NOMO-1 treated with dmso at 0.1 percent for 144 hours (cell line): ENCODE data around the gene RECQL5.

Experiments used
- DNase-seq: peaks from one replicate; lab custom pipeline; 2025; ENCODE audit not compliant: unreplicated experiment; lab: John Stamatoyannopoulos, UW

Gene RECQL5

GRCh38 chr17:75634754-75635609 is 32.0 kb downstream of the RECQL5 start:
- DNase-seq = no peak

- no peak for DNase-seq
These were observed 32.6 kb downstream of the RECQL5 start for GRCh38 chr17:75634376-75634740.

GRCh38 chr17:75633486-75634375 is 33.2 kb downstream of the RECQL5 start:
- DNase-seq = no peak

- no peak for DNase-seq
These were observed 34.0 kb downstream of the RECQL5 start, which contains the start of gene SMIM5 for GRCh38 chr17:75632863-75633485. SMIM5 (plus strand) TSS chr17:75633434; CDS start chr17:75640202, 6,768 bp downstream.

GRCh38 chr17:75632428-75632827 is 34.5 kb downstream of the RECQL5 start:
- no peak for DNase-seq

GRCh38 chr17:75631353-75631752 is 35.6 kb downstream of the RECQL5 start:
- no peak for DNase-seq

GRCh38 chr17:75630071-75630917 is 36.7 kb downstream of the RECQL5 start:
- no peak for DNase-seq

- no peak for DNase-seq
These were observed 37.8 kb downstream of the RECQL5 start for GRCh38 chr17:75629157-75629556.

GRCh38 chr17:75628425-75628824 is 38.5 kb downstream of the RECQL5 start:
- DNase-seq = no peak

- no peak for DNase-seq
These were observed 39.9 kb downstream of the RECQL5 start for GRCh38 chr17:75627094-75627493.

GRCh38 chr17:75626496-75627038 is 40.4 kb downstream of the RECQL5 start:
- no peak for DNase-seq

GRCh38 chr17:75625813-75626486 is 41.0 kb downstream of the RECQL5 start:
- no peak for DNase-seq

GRCh38 chr17:75624714-75625345 is 42.1 kb downstream of the RECQL5 start:
- DNase-seq = no peak

GRCh38 chr17:75624021-75624420 is 42.9 kb downstream of the RECQL5 start:
- no peak for DNase-seq

- no peak for DNase-seq
These were observed 43.6 kb downstream of the RECQL5 start for GRCh38 chr17:75623386-75623785.

- DNase-seq = no peak
These were observed 44.1 kb downstream of the RECQL5 start for GRCh38 chr17:75622771-75623273.

- DNase-seq = no peak
These were observed 44.9 kb downstream of the RECQL5 start for GRCh38 chr17:75622076-75622475.

GRCh38 chr17:75621489-75621888 is 45.5 kb downstream of the RECQL5 start:
- no peak for DNase-seq
